Stimulated activated CD8-positive, alpha-beta memory T cell treated with anti-CD3 and anti-CD28 coated beads, Interleukin-15, amount 100 ng/mL, for 48 hours (primary cell): Measurements from ENCODE around the gene KIF3A.
"Not testable (repeated sequence)": the region's sequence is repeated elsewhere in the genome, so short reads cannot be mapped to it uniquely, and the experiment has no call there.

Experiments
- DNase-seq, 2 donors: peaks; one replicate each; pipeline ENCODE4 v3.0.0-alpha.2; 2020; ENCODE audit warnings: low read depth in 2 of 2

The KIF3A gene

DNA sequence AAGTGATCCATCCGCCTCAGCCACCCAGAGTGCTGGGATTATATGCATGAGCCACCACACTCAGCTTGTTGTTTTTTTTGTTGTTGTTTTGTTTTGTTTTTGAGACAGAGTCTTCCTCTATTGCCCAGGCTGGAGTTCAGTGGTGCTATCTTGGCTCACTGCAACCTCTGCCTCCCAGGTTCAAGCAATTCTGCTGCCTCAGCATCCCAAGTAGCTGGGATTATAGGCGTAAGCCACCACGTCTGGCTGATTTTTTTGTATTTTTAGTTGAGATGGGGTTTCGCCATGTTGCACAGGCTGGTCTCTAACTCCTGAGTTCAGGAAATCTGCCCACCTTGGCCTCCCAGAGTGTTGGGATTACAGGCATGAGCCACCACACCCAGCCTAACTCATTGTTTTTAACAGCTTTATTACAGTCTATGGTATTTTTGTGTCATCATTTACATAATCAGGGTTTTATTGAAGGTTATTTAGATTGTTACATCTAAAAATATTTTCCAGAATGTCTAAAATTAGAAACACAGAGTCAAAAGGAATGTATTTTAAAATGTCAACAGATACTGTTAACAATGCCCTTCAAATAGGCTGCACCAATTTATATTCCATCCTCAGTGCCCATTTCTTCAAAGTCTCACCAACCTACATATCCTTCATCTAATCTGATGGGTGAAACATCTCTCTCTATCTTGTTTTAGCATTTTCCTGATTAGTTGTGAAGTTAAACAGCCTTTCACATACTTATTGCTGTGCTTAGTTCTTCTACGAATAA, 18.6 kb downstream of the KIF3A start:
- DNase-seq = no peak

DNA sequence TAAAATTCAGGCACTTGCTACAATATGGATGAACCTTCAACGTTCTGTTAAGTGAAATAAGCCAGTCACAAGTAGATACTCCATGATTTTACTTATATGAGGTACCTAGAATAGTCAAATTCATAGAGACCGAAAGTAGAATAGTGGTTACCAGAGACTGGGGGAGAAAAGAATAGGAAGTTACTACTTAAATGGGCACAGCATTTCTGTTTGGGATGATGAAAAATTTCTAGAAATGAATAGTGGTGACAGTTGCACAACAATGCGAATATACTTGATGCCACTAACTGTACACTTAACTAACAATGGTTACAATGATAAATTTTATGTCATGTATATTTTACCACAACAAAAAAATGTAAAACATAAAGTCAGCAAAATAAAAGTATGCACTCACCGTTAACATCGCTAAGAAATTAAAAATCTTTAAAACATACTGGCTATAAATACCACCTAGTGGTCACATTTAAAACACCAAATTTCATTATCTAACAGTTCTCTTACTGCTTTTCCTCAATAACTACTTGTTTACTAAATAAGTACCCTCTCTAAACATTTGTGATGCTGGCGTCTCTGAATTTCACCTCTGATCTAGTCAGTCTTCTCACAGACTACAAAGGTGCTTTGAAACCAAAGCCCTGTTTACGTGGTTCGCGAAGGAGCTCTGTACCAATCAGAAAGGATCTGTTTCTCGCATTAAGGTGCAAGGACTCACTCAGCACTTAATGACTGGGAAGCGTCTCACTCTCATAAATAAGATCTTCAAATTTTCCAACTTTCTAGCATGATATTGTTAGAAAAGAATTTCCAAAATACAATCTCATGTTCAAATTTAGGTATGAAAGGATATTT, 22.7 kb downstream of the KIF3A start:
- no peak for DNase-seq

DNA sequence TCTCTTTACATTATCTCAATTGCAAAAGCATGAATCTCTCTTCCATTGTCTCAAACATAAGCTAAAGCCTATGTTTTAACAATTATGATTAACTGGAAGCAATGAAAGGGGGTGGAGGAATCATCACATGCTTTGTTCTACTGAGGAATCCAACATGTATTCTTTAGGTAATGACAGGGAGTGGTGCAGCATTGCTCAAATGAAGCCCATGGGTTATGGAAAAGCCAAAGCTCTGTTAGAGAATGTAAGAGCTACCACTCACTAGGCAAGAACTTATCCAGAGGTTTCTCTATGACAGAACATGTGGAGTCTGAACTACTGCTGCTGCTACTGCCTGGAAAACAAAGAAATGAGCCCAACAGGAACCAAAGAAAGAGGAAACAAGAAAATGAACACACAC, 28.7 kb downstream of the KIF3A start:
- DNase-seq = no peak

DNA sequence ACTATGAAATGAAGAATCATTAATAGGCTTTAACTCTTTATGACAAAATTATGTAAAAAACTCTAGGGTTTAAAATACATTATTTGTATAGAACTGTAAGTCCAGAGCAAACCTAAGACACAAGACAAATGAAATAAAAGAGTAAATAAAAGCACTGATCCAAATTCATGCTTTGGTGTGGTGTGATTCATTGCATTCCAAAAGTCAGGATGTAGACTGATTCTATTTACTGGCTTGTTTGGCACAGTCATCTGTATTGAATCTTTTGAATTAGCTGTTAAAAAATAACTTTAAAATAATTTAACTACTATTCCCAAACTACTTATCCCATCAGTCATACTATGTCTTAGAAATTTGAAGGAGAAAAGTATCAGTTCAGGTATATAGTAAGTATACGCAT, 32.5 kb downstream of the KIF3A start:
- DNase-seq = no peak

DNA sequence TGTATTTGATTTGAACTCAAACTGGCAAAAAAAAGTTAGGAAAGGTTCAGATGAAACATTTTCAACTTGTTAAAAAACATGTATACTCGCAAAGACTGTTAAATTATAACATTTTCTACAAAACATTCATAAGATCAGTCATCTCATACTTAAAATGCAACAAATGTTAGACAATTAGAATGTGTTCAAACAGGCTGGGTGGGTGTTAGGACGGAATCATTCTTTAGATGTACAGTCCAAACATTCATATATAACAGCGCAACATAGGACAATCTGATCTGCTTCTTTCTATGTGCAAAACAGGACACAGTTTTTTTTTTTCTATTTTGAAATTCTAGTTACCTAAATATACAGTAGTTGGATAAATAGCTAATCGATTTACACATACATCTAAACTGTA, 41.4 kb downstream of the KIF3A start:
- DNase-seq = no peak

DNA sequence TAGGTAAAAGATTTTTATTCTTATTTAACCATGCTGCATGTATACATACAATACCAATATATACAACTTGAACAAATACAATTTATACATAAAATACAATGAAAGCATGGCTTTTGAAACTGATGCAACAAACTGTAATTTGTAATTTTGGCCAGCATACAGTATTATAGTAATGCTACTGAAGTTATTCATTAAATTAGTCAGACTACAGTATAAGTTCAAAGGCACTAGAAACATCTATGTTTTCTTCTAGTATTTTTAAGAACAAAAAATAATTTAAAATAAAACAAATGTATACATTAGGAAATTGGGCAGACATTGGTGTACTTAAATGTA, 44.7 kb downstream of the KIF3A start:
- DNase-seq = no peak

DNA sequence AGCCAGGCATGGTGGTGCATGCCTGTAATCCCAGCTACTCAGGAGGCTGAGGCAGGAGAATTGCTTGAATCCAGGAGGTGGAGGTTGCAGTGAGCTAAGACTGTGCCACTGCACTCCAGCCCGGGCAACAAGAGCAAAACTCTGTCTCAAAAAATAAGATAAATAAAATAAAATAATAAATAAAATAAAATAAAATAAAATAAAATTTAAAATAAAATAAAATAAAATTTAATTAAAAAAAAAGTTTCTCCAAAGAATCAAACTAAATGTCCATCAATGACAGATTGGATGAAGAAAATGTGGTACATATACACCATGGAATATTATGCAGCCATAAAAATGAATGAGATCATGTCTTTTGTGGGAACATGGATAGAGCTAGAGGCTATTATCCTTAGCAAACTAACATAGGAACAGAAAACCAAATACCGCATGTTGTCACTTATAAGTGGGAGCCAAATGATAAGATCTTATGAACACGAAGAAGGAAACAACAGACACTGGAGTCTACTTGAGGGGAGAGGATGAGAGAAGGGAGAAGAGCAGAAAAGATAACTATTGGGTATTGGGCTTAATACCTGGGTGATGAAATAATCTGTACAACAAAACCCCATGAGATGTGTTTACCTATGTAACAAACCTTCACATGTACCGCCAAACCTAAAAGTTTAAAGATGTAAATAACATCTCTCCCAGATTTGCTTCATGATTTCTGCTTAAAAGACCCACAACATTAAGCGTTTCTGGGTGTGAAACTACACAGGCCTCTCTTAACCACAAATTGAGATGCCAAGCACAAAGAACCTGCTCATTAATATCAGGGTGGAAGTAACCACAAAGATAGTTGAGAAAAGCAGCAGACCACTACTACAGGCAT, 45.4 kb downstream of the KIF3A start:
- not testable (repeated sequence) for DNase-seq

DNA sequence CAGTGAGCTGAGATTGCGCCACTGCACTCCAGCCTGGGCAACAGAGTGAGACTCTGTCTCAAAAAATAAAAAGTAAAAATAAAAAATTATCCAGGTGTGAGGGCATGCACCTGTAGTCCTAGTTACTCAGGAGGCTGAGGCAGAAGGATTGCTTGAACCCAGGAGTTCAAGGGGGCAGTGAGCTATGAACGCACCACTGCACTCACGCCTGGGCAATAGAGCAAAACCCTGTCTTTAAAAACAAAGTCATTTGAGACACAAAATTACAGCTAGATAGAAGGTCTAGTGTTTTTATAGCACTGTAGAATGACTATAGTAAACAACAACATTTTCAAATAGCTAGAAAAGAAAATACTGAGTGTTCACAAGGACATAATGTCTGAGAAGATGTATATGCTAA, 47.2 kb downstream of the KIF3A start:
- no peak for DNase-seq

DNA sequence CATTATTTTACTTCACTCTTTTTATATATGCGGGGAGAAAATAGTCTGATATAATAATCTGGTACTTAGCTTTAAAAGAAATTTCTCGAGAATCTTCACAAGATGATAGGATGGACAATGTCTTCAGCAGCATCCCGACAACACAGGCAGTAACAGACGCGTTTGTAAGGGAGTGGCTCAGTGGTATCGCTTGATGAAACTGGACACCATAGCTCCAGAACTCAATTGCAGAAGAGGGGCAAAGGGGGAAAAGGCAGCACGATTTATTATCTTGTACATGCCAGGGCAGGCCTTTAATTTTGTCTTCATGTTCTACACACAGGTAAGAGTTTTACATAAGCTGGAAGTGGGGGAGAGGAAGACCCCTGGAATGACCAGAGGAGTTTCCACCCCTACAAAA, 47.8 kb downstream of the KIF3A start:
- DNase-seq = no peak

DNA sequence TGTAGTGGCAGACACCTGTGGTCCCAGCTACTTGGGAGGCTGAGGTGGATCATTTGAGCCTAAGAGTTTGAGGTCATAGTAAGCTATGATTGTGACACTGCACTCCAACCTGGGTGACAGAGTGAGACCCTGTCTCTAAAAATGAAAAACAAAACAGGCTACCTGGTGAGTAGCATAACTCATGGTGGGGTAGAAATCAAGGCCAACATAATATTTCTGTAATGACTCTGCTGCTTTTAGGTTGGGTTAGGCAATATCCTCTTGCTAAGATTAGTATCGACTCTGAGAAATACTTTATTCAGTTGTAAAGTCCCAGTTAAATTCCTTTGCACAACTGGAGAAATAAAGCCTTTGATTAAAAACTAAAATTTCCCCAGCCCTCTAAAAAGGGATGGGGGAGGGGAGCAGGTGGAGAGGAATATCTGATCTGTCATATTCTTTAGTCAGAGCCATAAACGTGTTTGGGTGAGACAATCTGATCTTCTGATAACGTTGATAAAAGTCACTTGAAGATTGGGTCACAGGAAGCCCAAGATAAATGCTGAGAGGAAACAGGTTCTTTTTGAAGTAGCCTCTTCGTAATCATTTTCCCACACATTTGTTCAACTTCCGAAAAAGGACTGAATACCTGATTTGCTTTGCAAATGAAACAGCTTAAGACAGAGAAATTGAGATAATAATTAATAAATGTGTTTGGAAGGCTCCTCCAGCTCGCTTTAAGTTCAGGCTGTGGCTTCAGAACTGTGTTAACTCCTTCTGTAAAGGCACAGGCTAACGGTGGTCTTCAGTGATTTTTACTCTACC, 48.6 kb downstream of the KIF3A start:
- DNase-seq = no peak

DNA sequence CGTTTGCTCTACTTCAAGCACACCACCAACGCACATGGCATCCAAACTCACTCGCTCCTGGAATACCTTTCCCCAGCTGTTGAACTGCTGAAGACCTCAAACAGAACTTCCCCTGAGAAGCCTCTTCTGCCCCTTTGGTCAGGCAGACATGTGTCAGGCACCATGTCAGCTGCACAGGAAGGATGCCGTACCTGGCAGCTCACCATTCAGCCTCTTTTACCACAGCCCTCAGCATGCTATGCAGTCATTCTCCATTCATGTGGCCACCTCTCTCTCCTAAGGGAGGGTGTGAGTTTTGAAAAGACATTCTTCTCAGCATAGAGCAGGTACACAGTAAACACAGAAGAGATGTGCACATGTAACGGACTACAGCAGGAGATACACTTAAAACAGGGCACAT, 49.4 kb downstream of the KIF3A start:
- DNase-seq = peak in 1 of 2 donors; percentile 29

DNA sequence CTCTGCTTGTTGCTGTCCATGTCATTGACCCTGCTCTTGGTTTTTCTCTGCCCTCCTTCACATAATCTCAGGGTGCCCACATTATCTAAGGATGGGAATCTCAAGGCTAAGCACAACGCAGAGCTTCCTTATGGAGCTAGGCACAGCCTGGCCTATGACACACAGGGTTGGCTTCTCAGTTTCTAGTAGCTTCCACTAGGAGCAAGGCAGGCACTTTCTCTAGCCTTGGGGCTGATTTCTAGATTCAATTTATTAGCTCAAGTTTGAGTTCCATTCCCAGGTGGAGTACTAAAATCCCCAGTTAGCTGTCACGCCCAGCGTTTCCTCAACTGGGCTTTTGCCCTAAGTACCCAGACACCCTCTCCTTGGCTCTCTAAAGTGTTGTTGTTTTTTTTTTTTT, 51.2 kb downstream of the KIF3A start:
- no peak for DNase-seq

DNA sequence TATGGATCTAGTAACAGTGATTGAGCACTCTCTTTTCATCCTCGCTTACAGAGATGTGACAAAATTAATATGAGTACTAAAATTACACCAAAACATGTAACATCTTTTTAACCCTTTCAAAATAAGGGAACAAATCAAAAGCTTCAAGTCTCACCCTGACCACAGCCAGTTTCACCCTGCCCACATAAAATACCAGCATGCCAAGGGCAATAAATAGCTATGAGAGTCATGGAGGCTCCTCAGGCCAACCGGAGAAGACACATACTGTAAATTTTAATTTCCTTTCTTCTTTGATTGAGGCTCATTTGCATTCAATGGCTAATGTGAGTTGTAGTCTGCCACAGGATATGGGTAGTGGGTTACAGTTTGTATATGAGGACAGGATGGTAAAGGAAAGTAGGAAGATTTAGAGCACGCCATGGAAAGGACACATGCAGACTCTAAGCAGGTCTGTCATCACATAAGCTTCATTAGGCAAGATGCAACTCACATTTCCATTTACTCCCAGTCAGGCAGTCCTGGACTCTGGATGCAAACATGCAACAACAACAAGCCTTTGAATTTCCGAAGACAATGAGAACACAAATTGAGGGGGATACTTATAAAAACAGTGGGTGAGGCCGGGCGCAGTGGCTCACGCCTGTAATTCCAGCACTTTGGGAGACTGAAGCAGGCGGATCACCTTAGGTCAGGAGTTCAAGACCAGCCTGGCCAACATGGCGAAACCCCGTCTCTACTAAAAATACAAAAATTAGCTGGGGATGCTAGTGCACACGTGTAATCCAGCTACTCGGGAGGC, 52.2 kb downstream of the KIF3A start:
- DNase-seq = no peak

DNA sequence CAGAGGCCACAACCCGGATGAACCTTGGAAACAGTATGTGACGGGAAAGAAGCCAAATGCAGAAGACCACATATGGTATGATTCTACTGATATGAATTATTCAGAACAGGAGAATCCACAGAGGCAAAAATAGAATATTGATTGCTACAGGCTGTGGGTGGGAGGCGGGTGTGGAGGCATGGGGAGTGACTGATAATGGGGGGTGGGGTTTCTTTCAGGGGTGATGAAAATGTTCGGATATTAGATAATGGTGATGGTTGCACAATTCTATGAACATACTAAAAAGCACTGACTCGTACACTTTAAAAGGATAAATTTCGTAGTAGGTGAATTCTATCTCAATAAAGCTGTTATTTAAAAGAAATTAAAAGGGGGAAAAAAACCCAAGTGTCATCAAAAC, 52.9 kb downstream of the KIF3A start:
- no peak for DNase-seq

DNA sequence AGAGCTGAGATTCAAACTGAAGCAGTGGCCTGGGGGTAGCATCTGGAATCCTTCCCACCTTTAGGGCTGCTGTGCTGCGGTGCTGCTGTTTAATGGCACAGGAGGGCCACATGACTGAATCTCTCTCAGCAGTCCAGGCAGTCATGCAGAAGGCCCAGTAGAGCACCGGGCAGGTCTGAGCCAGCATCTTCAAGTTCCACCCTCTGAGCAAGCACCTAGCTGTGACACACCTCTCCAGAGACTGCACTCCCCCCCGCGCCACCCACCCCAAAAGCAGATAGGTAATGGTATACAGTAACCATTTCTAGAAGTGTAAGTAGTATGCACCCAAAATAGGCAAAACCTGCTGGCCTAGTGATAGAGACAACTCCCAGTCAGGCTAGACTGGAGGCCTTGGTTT, 55.4 kb downstream of the KIF3A start:
- no peak for DNase-seq

DNA sequence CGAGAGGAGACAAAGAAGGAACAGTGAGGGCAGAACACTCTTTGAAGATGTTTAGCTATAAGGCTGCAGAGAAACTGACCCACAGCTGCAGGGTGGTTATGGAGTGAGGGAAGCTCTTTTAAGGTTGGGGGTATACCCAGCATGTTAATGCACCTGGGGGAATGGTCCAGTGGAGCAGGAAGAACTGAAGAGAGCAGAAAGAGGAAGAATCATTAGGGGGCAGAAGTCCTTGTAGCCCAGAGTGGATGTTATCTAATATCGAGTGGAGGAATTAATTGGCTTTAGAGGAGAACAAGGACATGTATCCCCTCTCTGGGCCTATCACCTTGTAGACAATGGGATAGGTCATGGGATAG, 55.9 kb downstream of the KIF3A start:
- DNase-seq = no peak

DNA sequence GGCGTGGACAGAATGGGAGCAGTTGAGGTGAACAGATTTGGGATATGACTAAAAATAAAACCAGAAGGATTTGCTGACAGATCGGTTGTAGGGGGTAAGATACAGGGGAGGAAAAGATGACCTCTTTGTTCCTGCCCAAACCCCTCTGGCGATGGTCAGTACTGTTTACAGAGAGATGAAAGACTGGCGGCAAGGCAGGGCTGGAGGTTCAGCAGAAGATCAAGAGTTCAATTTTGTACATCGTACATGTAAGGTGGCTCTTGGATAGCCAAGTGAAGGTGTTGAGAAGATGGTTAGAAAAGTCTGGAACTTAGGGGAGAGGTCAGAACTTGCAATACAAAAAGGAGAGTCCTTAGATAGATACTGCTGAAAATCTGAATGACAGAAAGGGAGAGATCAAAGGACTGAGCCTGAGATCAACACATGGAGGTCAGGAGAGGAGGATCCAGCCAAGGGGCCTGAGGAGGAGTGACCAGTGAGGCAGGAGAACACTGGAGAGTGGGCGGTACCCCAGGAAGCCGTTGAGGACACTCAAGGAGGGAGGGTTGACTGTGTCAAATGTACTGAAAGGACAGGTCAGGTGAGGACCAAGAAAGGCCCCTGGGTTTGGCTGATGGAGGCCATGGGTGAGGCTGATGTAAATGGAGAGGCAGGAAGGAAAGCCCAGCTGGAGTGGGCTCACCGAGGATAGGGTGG, 56.4 kb downstream of the KIF3A start:
- no peak for DNase-seq

DNA sequence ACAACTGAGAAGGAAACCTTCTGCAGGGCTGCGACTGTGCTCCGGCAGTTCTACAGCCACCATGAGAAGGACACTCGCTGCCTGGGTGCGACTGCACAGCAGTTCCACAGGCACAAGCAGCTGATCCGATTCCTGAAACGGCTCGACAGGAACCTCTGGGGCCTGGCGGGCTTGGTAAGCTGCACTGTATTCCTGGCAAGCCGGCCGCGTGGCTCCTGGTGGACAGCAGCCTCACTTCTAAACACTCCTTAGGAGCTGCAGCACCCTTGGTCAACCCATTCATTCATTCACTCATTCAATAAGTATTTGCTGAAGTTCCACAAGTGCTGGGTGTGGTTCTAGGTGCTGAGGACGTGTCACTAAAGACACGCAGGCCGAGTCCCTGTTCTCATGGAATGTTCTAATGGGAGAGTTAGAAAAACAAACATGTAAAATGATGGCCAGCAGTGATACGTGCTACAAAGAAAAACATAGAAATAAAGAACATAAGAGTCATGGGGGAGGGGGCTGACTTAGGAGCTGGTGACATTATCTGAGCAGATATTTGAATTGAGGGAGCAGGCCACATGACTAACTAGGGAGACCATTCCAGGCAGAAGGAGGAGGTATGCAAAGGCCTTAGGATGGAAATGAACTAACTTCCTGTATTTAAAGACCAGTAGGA, 57.5 kb downstream of the KIF3A start:
- no peak for DNase-seq

DNA sequence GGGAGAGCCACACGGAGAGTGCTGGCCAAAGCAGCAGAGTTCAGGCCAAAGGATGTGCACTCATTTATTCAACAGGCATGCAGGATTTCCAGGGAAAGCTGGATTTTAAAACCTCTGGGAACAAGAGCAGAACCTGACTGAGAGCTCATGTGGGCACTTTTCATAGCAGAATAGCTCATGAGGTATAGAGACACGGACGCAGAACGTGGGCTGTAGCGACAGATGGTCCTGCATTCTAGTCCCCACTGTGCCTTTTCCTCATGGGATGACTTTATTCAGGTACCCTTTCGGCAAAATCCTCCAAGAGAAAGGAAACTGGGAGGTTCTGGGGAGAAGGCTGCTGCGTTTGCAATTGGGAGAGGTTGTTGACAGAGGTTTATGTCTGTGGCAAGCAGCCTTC, 58.2 kb downstream of the KIF3A start:
- no peak for DNase-seq

DNA sequence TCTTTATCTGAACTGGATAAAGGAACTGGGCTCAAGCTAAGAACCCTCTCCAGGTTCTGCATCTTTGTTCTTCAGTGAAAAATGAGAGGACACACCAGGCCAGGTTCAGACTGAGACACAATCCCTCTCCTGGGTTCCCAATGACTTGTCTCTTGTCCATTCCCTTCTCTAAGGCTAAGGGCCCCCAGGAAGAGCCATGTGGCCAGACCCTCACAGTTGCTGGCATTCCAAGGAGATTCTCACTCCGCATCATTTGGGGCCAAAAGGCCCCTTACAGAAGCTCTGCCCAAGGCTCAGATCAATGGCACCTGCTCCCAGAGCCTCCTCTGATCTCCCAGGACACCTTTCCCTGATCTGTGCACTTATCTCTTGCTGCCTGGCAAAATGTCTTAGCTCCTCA, 58.6 kb downstream of the KIF3A start:
- no peak for DNase-seq
